Choroid plexus epithelial cell (primary cell): ENCODE measurements around the gene HMGCS2.

Experiments used
- DNase-seq: peaks from one replicate; pipeline ENCODE4 v3.0.0-alpha.2; 2010; ENCODE audit warnings: low read depth
- H3K4me3 ChIP-seq: 2 replicates; pipeline ENCODE4 v1.5.1; 2011; ENCODE audit warnings: low read depth, mild to moderate bottlenecking, control low read depth, low read length, moderate library complexity
- TF ChIP-seq, protein P1 (sequence below): conservative IDR thresholded peaks from 2 replicates; pipeline ENCODE4 v1.5.1; 2011; ENCODE audit warnings: low read depth, mild to moderate bottlenecking, control low read depth, inconsistent platforms, low read length, moderate library complexity

The HMGCS2 gene

DNA sequence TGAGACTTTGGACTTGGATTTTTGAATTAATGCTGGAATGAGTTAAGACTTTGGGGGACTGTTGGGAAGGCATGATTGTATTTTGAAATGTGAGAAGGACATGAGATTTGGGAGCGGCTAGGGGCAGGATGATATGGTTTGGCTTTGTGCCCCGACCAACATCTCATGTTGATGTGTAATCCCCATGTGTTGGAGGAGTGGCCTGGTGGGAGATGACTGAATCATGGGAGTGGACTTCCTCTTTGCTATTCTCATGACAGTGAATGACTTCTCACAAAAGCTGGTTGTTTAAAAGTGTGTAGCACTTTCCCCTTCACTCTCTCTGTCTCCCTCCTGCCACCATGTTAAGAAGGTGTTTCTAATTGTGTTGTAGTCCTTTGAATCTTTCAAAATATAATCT, 66.3 kb downstream of the HMGCS2 start:
- H3K4me3 ChIP-seq, result no peak overlapping the region
- DNase-seq, result peak; percentile 76
- TF ChIP-seq, protein P1, sequence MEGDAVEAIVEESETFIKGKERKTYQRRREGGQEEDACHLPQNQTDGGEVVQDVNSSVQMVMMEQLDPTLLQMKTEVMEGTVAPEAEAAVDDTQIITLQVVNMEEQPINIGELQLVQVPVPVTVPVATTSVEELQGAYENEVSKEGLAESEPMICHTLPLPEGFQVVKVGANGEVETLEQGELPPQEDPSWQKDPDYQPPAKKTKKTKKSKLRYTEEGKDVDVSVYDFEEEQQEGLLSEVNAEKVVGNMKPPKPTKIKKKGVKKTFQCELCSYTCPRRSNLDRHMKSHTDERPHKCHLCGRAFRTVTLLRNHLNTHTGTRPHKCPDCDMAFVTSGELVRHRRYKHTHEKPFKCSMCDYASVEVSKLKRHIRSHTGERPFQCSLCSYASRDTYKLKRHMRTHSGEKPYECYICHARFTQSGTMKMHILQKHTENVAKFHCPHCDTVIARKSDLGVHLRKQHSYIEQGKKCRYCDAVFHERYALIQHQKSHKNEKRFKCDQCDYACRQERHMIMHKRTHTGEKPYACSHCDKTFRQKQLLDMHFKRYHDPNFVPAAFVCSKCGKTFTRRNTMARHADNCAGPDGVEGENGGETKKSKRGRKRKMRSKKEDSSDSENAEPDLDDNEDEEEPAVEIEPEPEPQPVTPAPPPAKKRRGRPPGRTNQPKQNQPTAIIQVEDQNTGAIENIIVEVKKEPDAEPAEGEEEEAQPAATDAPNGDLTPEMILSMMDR, result no peak

DNA sequence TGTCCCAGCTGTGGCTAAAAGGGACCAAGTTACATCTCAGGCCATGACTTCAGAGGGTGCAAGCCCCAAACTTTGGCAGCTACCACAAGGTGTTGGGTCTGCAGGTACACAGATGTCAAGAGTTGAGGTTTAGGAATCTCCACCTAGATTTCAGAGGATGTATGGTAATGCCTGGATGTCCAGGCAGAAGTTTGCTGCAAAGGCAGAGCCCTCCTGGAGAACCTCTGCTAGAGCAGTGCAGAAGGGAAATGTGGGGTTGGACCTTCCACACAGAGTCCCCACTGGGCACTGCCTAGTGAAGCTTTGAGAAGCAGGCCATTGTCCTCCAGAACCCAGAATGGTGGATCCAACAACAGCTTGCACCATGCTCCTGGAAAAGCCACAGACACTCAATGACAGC, 67.0 kb downstream of the HMGCS2 start:
- no peak for DNase-seq
- TF ChIP-seq, protein P1, result no peak
- no peak overlapping the region for H3K4me3 ChIP-seq

DNA sequence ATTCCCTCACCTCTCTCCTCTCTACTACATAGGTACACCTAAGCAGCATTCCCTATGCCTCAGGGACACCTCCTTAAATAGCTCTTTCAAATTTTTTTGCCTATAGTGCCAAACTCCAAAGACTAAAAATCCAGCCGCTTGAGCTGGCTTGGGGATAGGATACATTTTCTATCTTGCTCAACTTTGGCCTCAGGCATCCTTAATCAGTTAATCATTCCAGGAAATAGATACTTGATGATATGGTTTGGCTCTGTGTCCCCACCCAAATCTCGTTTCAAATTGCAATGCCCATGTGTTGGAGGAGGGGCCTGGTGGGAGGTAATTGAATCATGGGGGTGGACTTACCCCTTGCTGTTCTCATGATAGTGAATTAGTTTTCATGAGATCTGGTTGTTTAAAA, 68.4 kb downstream of the HMGCS2 start:
- DNase-seq, result no peak
- no peak overlapping the region for H3K4me3 ChIP-seq
- TF ChIP-seq, protein P1, result no peak
